ENCODE data around the gene IQSEC1.

Gene IQSEC1

GRCh38 chr3:13013994-13014754, 59.1 kb downstream of the IQSEC1 start:
- no peak overlapping the region for H3K23ac ChIP-seq (ENCODE audit: low read length in 2 of 2)
- H3K4me2 ChIP-seq (ENCODE audit: low read length, poor library complexity, severe bottlenecking), result no peak overlapping the region
- H2BK15ac ChIP-seq (ENCODE audit: low read depth, poor library complexity, severe bottlenecking), result no peak overlapping the region
- peaks cover 0 to 8% of the 10 kb centered on the region in 2 experiments for H3K36me3 ChIP-seq (ENCODE audit: control insufficient read depth in 1 of 2, insufficient read depth in 2 of 2, low read depth in 1 of 2, low read length in 2 of 2)
- no peak overlapping the region for H3K4me3 ChIP-seq (ENCODE audit: insufficient read depth in 1 of 2, low read depth in 1 of 2, low read length in 2 of 2)
- 91% methylated on average over 7 of the region's 7 CpGs for WGBS
- H2BK5ac ChIP-seq (ENCODE audit: low read depth, low read length, poor library complexity, severe bottlenecking), result no peak overlapping the region
- no peaks in the 10 kb centered on the region for H3K9me3 ChIP-seq (ENCODE audit: control insufficient read depth, low read length)
- H2BK12ac ChIP-seq (ENCODE audit: low read length in 2 of 2), result no peak overlapping the region
- no peak overlapping the region for H3K9ac ChIP-seq (ENCODE audit: low read length)
- no peak overlapping the region for H4K8ac ChIP-seq (ENCODE audit: low read length)
- H3K79me1 ChIP-seq (replicated peaks; ENCODE audit: low read length, poor library complexity, severe bottlenecking), result peaks cover 25% of the 10 kb centered on the region
- peaks cover 0 to 16% of the 10 kb centered on the region in 2 experiments for H3K27me3 ChIP-seq (ENCODE audit: control insufficient read depth in 1 of 2, insufficient read depth in 1 of 2, low read length in 2 of 2)
- H2AK5ac ChIP-seq (ENCODE audit: low read length, severe bottlenecking), result no peak overlapping the region
- no peak overlapping the region for H3K14ac ChIP-seq (ENCODE audit: low read length in 2 of 2)
- no peak overlapping the region for H3K18ac ChIP-seq (ENCODE audit: low read depth in 1 of 2, low read length in 2 of 2)
- no peak overlapping the region for H3K27ac ChIP-seq (ENCODE audit: low read length, poor library complexity, severe bottlenecking)
- DNase-seq, result no peak
- no peak overlapping the region for H3K4ac ChIP-seq (ENCODE audit: low read depth in 1 of 2, low read length in 2 of 2)
- peaks cover 50% of the 10 kb centered on the region for H3K4me1 ChIP-seq (ENCODE audit: control insufficient read depth, insufficient read depth, low read depth, low read length)
- no peak overlapping the region for H2BK120ac ChIP-seq (ENCODE audit: low read depth, low read length)
- no peak overlapping the region for H2AFZ ChIP-seq (ENCODE audit: low read depth, low read length)
- H4K91ac ChIP-seq (ENCODE audit: low read length), result no peak overlapping the region

GRCh38 chr3:13013566-13013965, 59.7 kb downstream of the IQSEC1 start:
- Histone ChIP-seq H3K23ac (ENCODE audit: low read length in 2 of 2) (no peak overlapping the region), H4K8ac (ENCODE audit: low read length) (no peak overlapping the region), H2BK5ac (ENCODE audit: low read depth, low read length, poor library complexity, severe bottlenecking) (no peak overlapping the region), H3K79me1 (replicated peaks; ENCODE audit: low read length, poor library complexity, severe bottlenecking) (peaks cover 28% of the 10 kb centered on the region), H4K91ac (ENCODE audit: low read length) (no peak overlapping the region), H3K4me1 (ENCODE audit: control insufficient read depth, insufficient read depth, low read depth, low read length) (peaks cover 45% of the 10 kb centered on the region), H3K18ac (ENCODE audit: low read depth in 1 of 2, low read length in 2 of 2) (no peak overlapping the region), H3K27me3 (ENCODE audit: control insufficient read depth in 1 of 2, insufficient read depth in 1 of 2, low read length in 2 of 2) (peaks cover 0 to 21% of the 10 kb centered on the region in 2 experiments), H3K36me3 (ENCODE audit: control insufficient read depth in 1 of 2, insufficient read depth in 2 of 2, low read depth in 1 of 2, low read length in 2 of 2) (peaks cover 0 to 14% of the 10 kb centered on the region in 2 experiments), H2AFZ (ENCODE audit: low read depth, low read length) (no peak overlapping the region), H3K4me3 (ENCODE audit: insufficient read depth in 1 of 2, low read depth in 1 of 2, low read length in 2 of 2) (no peak overlapping the region), H3K27ac (ENCODE audit: low read length, poor library complexity, severe bottlenecking) (no peak overlapping the region), H3K4me2 (ENCODE audit: low read length, poor library complexity, severe bottlenecking) (no peak overlapping the region), H2BK15ac (ENCODE audit: low read depth, poor library complexity, severe bottlenecking) (no peak overlapping the region), H3K9me3 (ENCODE audit: control insufficient read depth, low read length) (no peaks in the 10 kb centered on the region), H2AK5ac (ENCODE audit: low read length, severe bottlenecking) (no peak overlapping the region), H2BK12ac (ENCODE audit: low read length in 2 of 2) (no peak overlapping the region), H2BK120ac (ENCODE audit: low read depth, low read length) (no peak overlapping the region), H3K4ac (ENCODE audit: low read depth in 1 of 2, low read length in 2 of 2) (no peak overlapping the region), H3K9ac (ENCODE audit: low read length) (no peak overlapping the region), H3K14ac (ENCODE audit: low read length in 2 of 2) (no peak overlapping the region)
- 100% methylated on average over 3 of the region's 3 CpGs for WGBS
- no peak for DNase-seq

- H3K36me3 ChIP-seq (ENCODE audit: control insufficient read depth in 1 of 2, insufficient read depth in 2 of 2, low read depth in 1 of 2, low read length in 2 of 2), result peaks cover 0 to 14% of the 10 kb centered on the region in 2 experiments
- no peak overlapping the region for H2BK5ac ChIP-seq (ENCODE audit: low read depth, low read length, poor library complexity, severe bottlenecking)
- no peak overlapping the region for H3K23ac ChIP-seq (ENCODE audit: low read length in 2 of 2)
- no peak for DNase-seq
- peaks cover 27% of the 10 kb centered on the region for H3K79me1 ChIP-seq (replicated peaks; ENCODE audit: low read length, poor library complexity, severe bottlenecking)
- no peak overlapping the region for H3K14ac ChIP-seq (ENCODE audit: low read length in 2 of 2)
- no peak overlapping the region for H2BK15ac ChIP-seq (ENCODE audit: low read depth, poor library complexity, severe bottlenecking)
- WGBS, result 97% methylated on average over 3 of the region's 7 CpGs
- H2BK120ac ChIP-seq (ENCODE audit: low read depth, low read length), result no peak overlapping the region
- no peaks in the 10 kb centered on the region for H3K9me3 ChIP-seq (ENCODE audit: control insufficient read depth, low read length)
- no peak overlapping the region for H3K27ac ChIP-seq (ENCODE audit: low read length, poor library complexity, severe bottlenecking)
- H3K27me3 ChIP-seq (ENCODE audit: control insufficient read depth in 1 of 2, insufficient read depth in 1 of 2, low read length in 2 of 2), result peaks cover 0 to 25% of the 10 kb centered on the region in 2 experiments
- H4K8ac ChIP-seq (ENCODE audit: low read length), result no peak overlapping the region
- H3K4me2 ChIP-seq (ENCODE audit: low read length, poor library complexity, severe bottlenecking), result no peak overlapping the region
- H2AK5ac ChIP-seq (ENCODE audit: low read length, severe bottlenecking), result no peak overlapping the region
- no peak overlapping the region for H4K91ac ChIP-seq (ENCODE audit: low read length)
- H3K4me3 ChIP-seq (ENCODE audit: insufficient read depth in 1 of 2, low read depth in 1 of 2, low read length in 2 of 2), result no peak overlapping the region
- H3K4ac ChIP-seq (ENCODE audit: low read depth in 1 of 2, low read length in 2 of 2), result no peak overlapping the region
- no peak overlapping the region for H3K9ac ChIP-seq (ENCODE audit: low read length)
- H3K18ac ChIP-seq (ENCODE audit: low read depth in 1 of 2, low read length in 2 of 2), result no peak overlapping the region
- H2BK12ac ChIP-seq (ENCODE audit: low read length in 2 of 2), result no peak overlapping the region
- no peak overlapping the region for H2AFZ ChIP-seq (ENCODE audit: low read depth, low read length)
- peaks cover 43% of the 10 kb centered on the region for H3K4me1 ChIP-seq (ENCODE audit: control insufficient read depth, insufficient read depth, low read depth, low read length)
These were observed 60.1 kb downstream of the IQSEC1 start for GRCh38 chr3:13013151-13013561.

GRCh38 chr3:13012221-13012691, 61.0 kb downstream of the IQSEC1 start:
- DNase-seq, result peak; percentile 67
- peaks cover 0 to 34% of the 10 kb centered on the region in 2 experiments for H3K27me3 ChIP-seq (ENCODE audit: control insufficient read depth in 1 of 2, insufficient read depth in 1 of 2, low read length in 2 of 2)
- peak overlapping the region; percentile 56 for H4K8ac ChIP-seq (ENCODE audit: low read length)
- no peak overlapping the region for H2BK5ac ChIP-seq (ENCODE audit: low read depth, low read length, poor library complexity, severe bottlenecking)
- H3K27ac ChIP-seq (ENCODE audit: low read length, poor library complexity, severe bottlenecking), result no peak overlapping the region
- H4K91ac ChIP-seq (ENCODE audit: low read length), result no peak overlapping the region
- H3K14ac ChIP-seq (ENCODE audit: low read length in 2 of 2), result no peak overlapping the region
- no peak overlapping the region for H2BK120ac ChIP-seq (ENCODE audit: low read depth, low read length)
- peaks cover 0 to 16% of the 10 kb centered on the region in 2 experiments for H3K36me3 ChIP-seq (ENCODE audit: control insufficient read depth in 1 of 2, insufficient read depth in 2 of 2, low read depth in 1 of 2, low read length in 2 of 2)
- peak overlapping the region; percentile 21 to 40 for H3K18ac ChIP-seq (ENCODE audit: low read depth in 1 of 2, low read length in 2 of 2)
- H2BK15ac ChIP-seq (ENCODE audit: low read depth, poor library complexity, severe bottlenecking), result no peak overlapping the region
- no peak overlapping the region for H3K4me3 ChIP-seq (ENCODE audit: insufficient read depth in 1 of 2, low read depth in 1 of 2, low read length in 2 of 2)
- no peak overlapping the region for H3K9ac ChIP-seq (ENCODE audit: low read length)
- peaks cover 39% of the 10 kb centered on the region for H3K4me1 ChIP-seq (ENCODE audit: control insufficient read depth, insufficient read depth, low read depth, low read length)
- WGBS, result 57% methylated on average over 5 of the region's 5 CpGs
- no peak overlapping the region for H3K4me2 ChIP-seq (ENCODE audit: low read length, poor library complexity, severe bottlenecking)
- no peaks in the 10 kb centered on the region for H3K9me3 ChIP-seq (ENCODE audit: control insufficient read depth, low read length)
- H2BK12ac ChIP-seq (ENCODE audit: low read length in 2 of 2), result no peak overlapping the region
- H3K4ac ChIP-seq (ENCODE audit: low read depth in 1 of 2, low read length in 2 of 2), result no peak overlapping the region
- peak overlapping the region in 1 of 2 experiments; percentile 81 for H3K23ac ChIP-seq (ENCODE audit: low read length in 2 of 2)
- H2AFZ ChIP-seq (ENCODE audit: low read depth, low read length), result no peak overlapping the region
- no peak overlapping the region for H2AK5ac ChIP-seq (ENCODE audit: low read length, severe bottlenecking)
- peaks cover 33% of the 10 kb centered on the region for H3K79me1 ChIP-seq (replicated peaks; ENCODE audit: low read length, poor library complexity, severe bottlenecking)

Measured in mesenchymal stem cell (in vitro differentiated cells and primary cell).